ENCODE results near the gene C3orf70. TPM values are rescaled to one million over a fixed set of nuclear protein-coding genes. Genes with fewer than 3 reads are reported as not detected.

C3orf70 gene
- total RNA-seq, 1 donor from 2014 or later, result 0.07 TPM

GRCh38 chr3:185087419-185087818 lies 65.4 kb downstream of the C3orf70 start:
- intact Hi-C loops (cut with micrococcal nuclease), result no loop called here

- intact Hi-C loops (cut with micrococcal nuclease), result no loop called here
These were observed 68.0 kb downstream of the C3orf70 start for GRCh38 chr3:185084901-185085300.

- intact Hi-C loops (cut with micrococcal nuclease), result no loop called here
These were observed 68.5 kb downstream of the C3orf70 start for GRCh38 chr3:185084402-185084801.

- intact Hi-C loops (cut with micrococcal nuclease), result no loop called here
These were observed 70.0 kb downstream of the C3orf70 start for GRCh38 chr3:185082829-185083228.

- intact Hi-C loops (cut with micrococcal nuclease), result no loop called here
These were observed 70.7 kb downstream of the C3orf70 start for GRCh38 chr3:185082149-185082548.

GRCh38 chr3:185081521-185081920 lies 71.3 kb downstream of the C3orf70 start:
- intact Hi-C loops (cut with micrococcal nuclease), result no loop called here

- intact Hi-C loops (cut with micrococcal nuclease), result no loop called here
These were observed 73.2 kb downstream of the C3orf70 start for GRCh38 chr3:185079625-185080024.

- intact Hi-C loops (cut with micrococcal nuclease), result no loop called here
These were observed 76.6 kb downstream of the C3orf70 start for GRCh38 chr3:185076219-185076618.

- intact Hi-C loops (cut with micrococcal nuclease), result no loop called here
These were observed 77.3 kb downstream of the C3orf70 start for GRCh38 chr3:185075547-185075946.

GRCh38 chr3:185071287-185071800 lies 81.5 kb downstream of the C3orf70 start:
- intact Hi-C loops (cut with micrococcal nuclease), result no loop called here

- intact Hi-C loops (cut with micrococcal nuclease), result no loop called here
These were observed 82.2 kb downstream of the C3orf70 start for GRCh38 chr3:185070491-185071286.

- intact Hi-C loops (cut with micrococcal nuclease), result no loop called here
These were observed 83.5 kb downstream of the C3orf70 start for GRCh38 chr3:185069037-185070030.

GRCh38 chr3:185067173-185067572 lies 85.7 kb downstream of the C3orf70 start:
- intact Hi-C loops (cut with micrococcal nuclease), result no loop called here

GRCh38 chr3:185066251-185066650 lies 86.6 kb downstream of the C3orf70 start:
- intact Hi-C loops (cut with micrococcal nuclease), result no loop called here

- intact Hi-C loops (cut with micrococcal nuclease), result no loop called here
These were observed 87.8 kb downstream of the C3orf70 start for GRCh38 chr3:185065059-185065458.

GRCh38 chr3:185063431-185063830 lies 89.4 kb downstream of the C3orf70 start:
- intact Hi-C loops (cut with micrococcal nuclease), result no loop called here

GRCh38 chr3:185062191-185062590 lies 90.7 kb downstream of the C3orf70 start:
- intact Hi-C loops (cut with micrococcal nuclease), result no loop called here

- intact Hi-C loops (cut with micrococcal nuclease), result no loop called here
These were observed 92.2 kb downstream of the C3orf70 start for GRCh38 chr3:185060655-185061054.

GRCh38 chr3:185059766-185060165 lies 93.1 kb downstream of the C3orf70 start:
- intact Hi-C loops (cut with micrococcal nuclease), result no loop called here

- intact Hi-C loops (cut with micrococcal nuclease), result no loop called here
These were observed 94.1 kb downstream of the C3orf70 start for GRCh38 chr3:185058796-185059195.

- intact Hi-C loops (cut with micrococcal nuclease), result no loop called here
These were observed 95.0 kb downstream of the C3orf70 start for GRCh38 chr3:185057829-185058228.

GRCh38 chr3:185056908-185057307 lies 96.0 kb downstream of the C3orf70 start:
- intact Hi-C loops (cut with micrococcal nuclease), result no loop called here

Measured in T-helper 2 cell treated with Interferon-gamma antibody and Interleukin-4, amounts not matched to agents 100 ng/mL and 5 ng/mL, for 36 hours (primary cell).